NCI-H510A treated with DMSO at 0.1 percent for 48 hours (cell line): ENCODE data around the gene PTPRA.
"Not testable (repeated sequence)": the region's sequence is repeated elsewhere in the genome, so short reads cannot be mapped to it uniquely, and the experiment has no call there.

ENCODE experiments used
- DNase-seq: peaks from one replicate; lab custom pipeline; 2025; lab: John Stamatoyannopoulos, UW

PTPRA gene

GRCh38 chr20:2873010-2873746 lies at the start of gene PTPRA:
PTPRA (plus strand) TSS chr20:2873481; CDS start chr20:2964278, 90,797 bp downstream.
- peak; percentile 89 for DNase-seq

- DNase-seq = no peak
These were observed 47.5 kb upstream of the PTPRA start for GRCh38 chr20:2825761-2826160.

GRCh38 chr20:2826655-2827054 lies 46.6 kb upstream of the PTPRA start:
- DNase-seq = no peak

GRCh38 chr20:2829376-2829775 lies 43.9 kb upstream of the PTPRA start:
- no peak for DNase-seq

GRCh38 chr20:2831206-2831605 lies 42.1 kb upstream of the PTPRA start:
- DNase-seq = not testable (repeated sequence)

GRCh38 chr20:2833761-2834160 lies 39.5 kb upstream of the PTPRA start:
- no peak for DNase-seq

GRCh38 chr20:2834401-2835110 lies 38.7 kb upstream of the PTPRA start:
- DNase-seq = no peak

GRCh38 chr20:2835331-2835796 lies 37.9 kb upstream of the PTPRA start:
- no peak for DNase-seq

GRCh38 chr20:2836035-2836434 lies 37.2 kb upstream of the PTPRA start:
- no peak for DNase-seq

GRCh38 chr20:2837221-2837960 lies 35.9 kb upstream of the PTPRA start:
- no peak for DNase-seq

GRCh38 chr20:2838170-2838797 lies 35.0 kb upstream of the PTPRA start:
- no peak for DNase-seq

- DNase-seq = no peak
These were observed 34.2 kb upstream of the PTPRA start for GRCh38 chr20:2838847-2839671.

GRCh38 chr20:2839732-2840137 lies 33.5 kb upstream of the PTPRA start:
- no peak for DNase-seq

- peak; percentile 74 for DNase-seq
These were observed 32.9 kb upstream of the PTPRA start, which contains the start of the genes PCED1A and VPS16 for GRCh38 chr20:2840138-2840966. PCED1A (minus strand) TSS chr20:2840655; CDS start chr20:2839912, 743 bp downstream. VPS16 (plus strand) TSS chr20:2840745; CDS start chr20:2840775, 30 bp downstream.

GRCh38 chr20:2840967-2841531 lies 32.2 kb upstream of the PTPRA start:
- DNase-seq = peak; percentile 26

- DNase-seq = no peak
These were observed 27.7 kb upstream of the PTPRA start for GRCh38 chr20:2845607-2846006.

- no peak for DNase-seq
These were observed 26.6 kb upstream of the PTPRA start for GRCh38 chr20:2846698-2847097.

GRCh38 chr20:2847802-2848201 lies 25.5 kb upstream of the PTPRA start:
- no peak for DNase-seq

GRCh38 chr20:2849529-2849928 lies 23.8 kb upstream of the PTPRA start:
- no peak for DNase-seq

- DNase-seq = no peak
These were observed 22.2 kb upstream of the PTPRA start for GRCh38 chr20:2851086-2851485.
